T-helper 9 cell (primary cell): ENCODE measurements around the gene PRSS56.

Source experiments
- DNase-seq: peaks from one replicate; pipeline ENCODE4 v3.0.0-alpha.2; 2020

Gene PRSS56

DNA sequence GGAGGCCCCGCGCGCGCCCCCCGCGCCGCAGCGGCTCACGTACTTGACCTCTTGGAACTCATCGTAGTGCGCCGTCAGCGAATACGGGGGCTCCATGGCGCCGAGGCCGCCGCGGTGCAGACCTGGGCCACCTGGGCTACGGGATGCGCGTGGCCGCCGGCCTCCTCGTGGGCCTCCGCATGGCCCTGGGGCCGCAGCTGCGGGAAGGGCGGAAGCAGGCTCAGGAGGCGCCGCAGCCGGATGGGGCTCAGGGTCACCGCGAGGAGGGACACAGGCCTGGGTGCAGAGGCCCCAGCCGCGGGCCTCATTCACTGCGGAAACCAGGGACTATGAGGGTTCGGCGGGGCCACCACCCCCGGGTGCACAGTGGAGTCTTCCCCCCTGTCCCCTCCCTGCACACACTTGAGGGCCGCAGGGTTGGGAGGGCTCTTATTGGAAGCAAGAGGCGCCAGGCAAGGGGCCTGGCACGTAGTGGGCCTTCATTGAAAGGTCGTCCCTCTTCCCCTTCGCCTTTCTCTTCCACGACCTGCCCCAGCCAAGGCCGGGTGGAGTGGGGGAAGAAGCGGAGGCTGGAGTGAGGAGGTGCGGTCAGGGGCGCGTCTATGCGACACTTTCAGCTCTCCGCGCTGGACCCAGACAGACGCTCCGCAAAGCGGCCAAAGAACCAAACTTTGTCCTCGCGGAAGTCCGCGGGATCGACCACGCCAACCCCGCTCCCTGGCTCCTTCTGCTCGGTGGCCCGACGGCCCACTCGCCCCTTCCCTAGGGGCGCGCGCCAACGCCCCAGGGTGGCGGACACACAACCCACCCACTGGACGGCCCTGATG lies 33.4 kb upstream of the PRSS56 start:
- DNase-seq, result no peak

DNA sequence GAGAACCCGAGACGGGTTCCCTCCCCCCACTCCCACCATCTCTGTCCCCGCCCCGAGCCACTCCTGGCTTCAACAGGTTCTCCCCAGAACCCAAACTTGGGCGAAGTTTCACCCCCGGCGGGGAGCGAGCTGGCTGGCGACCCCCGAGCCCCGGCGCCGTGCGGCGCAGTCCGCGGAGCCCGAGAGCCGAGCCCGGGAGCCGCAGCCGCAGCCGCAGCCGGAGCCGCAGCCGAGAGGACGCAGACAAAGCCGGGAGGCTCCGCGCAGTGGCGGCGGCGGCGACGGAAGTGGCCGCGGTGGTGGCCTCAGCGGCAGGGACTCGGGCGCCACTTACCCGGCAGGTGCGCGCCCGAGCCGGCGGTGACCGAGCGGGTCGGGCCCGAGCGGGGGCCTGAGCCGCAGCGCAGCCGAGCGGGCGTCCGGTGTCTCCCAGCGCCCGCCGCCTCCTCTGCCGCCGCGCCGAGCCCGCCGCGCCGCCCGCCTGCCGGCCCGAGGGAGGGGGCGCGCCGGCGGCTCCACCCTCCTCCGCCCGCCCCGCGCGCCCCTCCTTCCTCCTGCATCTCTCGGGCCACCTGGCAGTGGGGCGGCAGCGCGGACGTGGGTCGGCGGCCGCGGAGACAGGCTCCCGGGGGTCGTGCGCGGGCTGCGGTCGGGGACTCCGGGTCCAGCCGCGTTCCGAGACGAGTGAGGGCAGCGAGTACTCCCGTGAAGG lies 32.6 kb upstream of the PRSS56 start, which contains the start of gene ECEL1:
Gene ECEL1, minus strand, starts transcription at position 450 of the 712 bp plus-strand sequence. CDS start 1,181 bp downstream, outside the sequence.
- DNase-seq, result no peak

DNA sequence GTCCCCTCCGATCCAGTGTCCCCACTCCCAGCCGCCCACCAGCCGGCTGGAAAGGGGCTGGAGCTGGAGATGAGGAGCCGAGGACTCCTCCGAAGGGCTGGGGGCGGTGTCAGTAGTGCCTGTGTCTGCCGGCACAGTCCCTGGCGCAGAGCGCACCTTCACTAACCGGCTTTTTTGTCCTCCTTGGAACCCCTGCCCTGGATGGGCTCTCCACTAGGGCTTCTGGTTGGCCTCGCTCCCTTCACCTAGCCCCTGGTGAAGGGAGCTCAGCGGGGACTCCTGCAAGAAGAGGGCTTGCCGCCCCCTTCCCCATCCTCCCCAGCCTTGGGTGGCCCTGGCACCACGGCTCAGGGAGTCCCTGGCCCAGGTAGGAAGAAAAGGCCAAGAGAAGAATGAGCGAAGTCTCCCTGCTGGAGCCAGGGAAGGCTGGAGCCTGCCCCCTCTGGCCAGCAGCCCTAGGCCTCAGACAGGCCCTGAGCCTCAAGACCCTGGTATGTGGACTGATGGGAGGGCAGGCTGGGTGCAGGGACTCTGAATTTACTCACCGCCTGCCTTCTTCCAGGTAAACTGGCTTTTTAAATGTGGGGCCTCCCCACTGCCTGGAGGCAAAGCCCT lies 32.0 kb upstream of the PRSS56 start:
- no peak for DNase-seq

DNA sequence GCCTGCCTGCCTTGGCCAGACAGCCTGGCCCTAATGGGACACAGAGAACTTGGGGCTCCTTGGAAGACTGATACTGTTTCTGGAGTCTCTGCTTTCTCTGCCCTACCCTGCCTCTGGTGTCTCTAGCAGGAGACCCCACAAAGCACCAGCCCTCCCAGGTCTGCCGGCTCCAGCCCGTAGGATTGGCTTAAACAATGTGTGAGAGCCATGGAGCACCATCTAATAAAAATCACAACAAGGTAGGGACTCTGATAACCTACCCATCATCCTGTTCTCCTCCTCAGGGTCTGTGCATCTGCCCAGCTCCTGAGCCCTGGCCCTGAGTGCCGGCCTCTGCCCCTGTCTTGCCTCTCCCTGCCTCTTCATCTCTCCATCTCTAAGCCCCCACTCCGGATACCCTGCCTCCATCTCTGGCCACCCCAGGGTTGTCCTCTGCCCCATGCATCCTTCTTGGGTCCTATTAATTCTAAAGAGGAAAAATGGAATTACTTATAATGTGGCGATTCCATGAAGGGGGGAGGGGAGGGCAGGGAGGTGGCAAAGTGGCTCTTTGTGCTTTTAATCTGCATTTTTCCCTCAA lies 31.4 kb upstream of the PRSS56 start:
- DNase-seq, result no peak

DNA sequence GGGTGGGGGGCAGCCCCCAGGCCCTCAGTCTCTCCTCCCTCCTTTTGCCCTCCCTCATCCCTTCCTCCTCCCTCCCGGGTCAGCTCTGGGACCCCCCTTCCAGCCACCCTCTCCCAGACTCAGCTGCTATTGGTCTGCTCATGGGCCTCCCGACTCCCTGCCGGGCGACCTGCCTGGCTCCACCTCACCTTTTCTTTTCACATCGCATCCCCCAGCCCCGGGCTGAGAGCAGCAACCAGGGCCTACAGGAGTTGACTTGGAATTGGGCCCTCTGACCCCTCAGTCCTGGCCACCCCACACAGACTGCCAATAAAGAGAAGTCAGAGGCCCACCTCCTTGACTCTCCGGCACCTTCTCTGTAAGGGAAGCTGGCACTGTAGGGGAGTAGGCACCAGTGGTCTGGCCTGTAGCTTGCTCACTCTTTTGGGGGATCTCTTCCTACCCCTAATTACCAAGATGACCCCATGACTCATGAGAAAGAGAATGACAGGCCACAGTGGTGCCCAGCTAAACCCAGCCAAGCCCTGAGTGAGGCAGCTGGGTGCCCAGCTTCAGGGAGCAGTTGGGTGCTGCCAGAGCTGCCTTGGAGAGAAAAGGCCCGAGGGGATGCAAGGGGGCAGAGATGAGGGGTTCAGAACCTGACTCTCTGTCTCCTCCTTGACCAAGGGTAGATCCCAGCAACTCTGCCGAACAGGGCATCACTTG lies 30.5 kb upstream of the PRSS56 start:
- DNase-seq, result no peak

DNA sequence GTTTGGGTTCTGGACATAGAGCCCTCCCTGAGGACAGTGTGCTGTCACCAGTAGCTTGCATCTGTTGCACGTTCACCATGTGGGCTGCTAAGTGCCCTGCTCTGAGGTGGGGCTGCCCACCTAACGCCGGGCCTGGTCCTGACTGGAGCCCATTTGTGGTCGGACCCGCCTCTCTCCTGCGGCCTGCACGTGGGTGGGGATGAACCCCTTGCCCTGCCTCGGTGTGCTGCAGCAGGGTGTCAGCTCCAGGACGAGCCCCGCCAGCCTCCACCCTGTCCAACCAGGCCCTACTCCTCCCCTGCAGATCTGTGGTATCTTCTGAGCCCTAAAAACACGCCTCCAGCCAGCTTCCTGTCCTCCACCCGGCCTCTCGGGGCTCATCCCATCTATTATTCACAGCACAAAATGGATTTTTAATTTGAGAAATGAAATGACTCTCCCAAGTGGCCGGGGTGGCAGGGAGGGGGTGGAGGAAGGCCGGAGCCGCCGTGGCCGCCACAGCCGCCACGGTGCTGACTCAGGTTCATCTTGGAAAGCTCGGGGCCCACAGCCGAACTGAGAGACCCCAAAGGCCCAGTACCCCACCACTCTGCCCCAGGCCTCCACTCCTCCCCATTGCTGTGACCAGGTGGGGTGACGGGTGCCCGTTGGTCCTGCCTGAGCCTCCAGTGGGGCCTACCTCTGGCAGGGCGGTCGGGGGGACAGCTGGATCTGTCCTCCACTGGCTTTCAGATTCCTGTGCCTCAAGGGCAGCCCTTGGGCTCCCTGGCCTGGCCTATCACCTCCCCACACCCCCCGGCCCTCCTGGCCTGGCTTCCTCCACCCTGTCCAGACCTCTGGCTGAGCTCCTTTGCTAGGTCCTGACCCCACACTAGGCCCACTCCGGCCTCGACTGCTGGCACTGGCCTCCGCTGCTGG lies 29.7 kb upstream of the PRSS56 start:
- no peak for DNase-seq

DNA sequence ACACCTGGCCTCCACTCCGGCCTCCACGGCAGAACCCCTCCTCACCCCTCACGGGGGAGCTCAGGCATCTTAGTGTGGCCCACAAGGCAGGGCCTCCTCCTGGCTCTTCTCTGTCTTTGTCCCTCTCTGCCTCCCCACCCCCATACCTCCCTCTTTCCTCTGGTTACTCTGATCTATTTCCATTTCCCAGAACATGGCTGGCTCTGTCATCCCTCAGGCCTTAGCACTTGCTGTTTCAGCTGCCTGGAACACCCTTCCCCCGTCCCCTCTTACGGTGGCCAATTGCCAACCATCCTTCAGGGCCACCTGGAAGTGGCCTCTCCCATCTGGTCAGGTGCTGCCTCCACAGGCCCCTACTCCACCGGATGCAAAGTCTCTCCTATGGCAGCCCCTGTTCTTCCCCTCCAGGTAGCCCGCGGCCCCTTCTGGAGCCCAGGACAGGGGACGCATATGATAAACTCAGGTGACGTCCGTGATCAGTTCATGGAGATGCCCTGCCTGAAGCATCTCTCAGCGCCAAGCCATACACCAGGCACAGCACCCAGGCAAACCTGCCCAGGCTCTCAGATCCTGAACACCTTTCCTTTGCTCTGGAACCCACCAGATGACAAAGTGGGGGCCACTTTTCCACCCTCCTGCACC lies 28.9 kb upstream of the PRSS56 start:
- no peak for DNase-seq

DNA sequence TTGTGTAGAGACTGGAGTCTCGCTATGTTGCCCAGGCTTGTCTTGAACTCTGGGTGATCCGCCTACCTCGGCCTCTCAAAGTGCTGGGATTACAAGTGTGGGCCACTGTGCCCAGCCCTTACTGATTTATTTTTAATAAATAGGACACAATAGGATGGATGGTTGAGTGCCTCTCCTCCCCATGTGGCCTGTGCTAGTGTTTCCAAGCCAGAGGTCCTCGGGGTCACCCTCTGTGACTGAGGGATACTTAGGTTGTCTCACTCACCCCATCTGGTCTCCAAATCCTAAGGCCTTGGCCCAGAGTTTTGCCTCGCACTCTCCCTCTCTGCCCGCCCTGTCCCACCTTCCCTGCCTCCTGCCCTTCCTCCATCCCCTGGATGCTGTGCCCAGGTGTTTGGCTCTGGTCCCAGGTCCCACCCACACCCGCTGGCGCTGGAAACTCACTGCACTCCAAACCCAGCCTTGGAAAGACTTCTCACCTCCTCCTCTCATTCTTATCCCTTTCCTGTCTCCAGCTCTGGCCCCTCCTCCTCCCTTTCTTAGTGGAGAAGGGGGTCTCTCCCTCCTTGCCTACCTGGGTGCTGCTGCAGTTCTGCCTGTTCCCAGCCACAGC lies 27.8 kb upstream of the PRSS56 start:
- DNase-seq, result no peak

DNA sequence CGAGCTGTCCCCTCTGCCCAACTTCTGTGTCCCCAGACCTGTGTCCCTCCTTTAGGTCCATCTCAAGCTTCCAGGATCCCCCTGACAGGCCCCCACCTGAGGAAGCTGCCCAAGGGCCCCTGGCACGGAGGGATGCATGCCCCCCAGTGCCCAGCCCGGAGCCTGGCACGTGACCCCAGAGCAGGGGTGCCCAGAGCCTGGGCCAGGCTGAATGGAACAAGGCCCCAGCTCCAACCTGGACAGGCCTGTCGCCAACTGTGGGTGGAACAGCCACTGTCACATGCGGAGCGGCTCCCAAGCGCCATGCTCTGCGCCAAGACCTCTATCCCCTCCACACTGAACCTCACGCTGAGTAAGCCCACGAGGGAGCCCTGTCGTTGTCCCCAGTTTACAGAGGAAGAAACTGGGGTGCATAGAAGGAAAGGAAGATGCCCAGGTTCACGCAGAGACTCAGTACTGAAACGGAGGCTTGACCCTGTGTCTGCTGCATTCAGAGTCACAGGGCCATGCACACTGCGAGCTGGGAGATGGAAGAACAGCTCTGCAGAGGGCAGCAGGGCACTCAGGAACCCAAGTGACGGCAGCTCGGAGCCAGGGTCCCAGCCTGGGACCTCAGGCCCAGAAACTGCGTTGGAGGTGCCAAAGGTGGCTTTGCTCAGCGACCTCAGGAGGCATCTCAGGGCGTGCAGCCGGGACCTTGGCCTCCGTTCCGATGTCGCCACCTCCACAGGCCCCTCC lies 27.1 kb upstream of the PRSS56 start:
- no peak for DNase-seq

DNA sequence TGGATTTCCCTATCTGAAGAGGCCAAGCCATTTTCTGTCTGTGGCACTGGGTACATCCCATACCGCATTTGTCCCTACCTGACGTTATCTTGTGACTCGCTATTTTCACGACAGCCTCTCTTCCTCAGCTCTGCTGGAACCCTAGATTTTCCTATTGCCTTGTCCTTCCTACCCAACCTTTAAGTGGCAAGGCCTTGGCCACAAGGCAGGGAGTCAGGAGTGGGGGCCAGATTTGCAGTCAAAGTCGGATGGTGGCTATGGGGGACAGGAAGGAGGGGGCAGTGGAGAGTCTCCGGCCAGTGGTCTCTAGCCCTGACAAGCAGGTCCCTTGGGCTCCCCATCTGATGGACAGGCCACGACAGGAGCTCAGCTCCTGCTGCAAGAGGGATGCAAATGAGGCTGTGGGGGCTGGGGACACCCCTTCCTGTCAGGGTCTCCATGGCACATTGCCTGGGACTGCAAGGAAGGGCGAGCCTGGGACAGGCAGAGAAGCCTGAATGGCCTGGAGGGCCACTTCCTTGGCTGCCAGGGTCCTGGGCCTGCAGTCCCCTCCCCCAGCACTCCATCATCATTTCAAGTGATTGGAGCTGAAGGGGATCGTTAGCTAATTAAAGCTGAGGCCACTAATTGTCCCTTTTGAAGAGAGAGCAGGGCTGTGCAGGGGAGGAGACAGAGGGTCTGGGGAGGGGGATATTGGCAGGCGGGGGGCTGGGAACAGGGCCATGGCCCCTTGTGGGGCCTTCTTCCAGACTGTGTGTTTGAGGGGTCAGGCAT lies 26.3 kb upstream of the PRSS56 start:
- no peak for DNase-seq

DNA sequence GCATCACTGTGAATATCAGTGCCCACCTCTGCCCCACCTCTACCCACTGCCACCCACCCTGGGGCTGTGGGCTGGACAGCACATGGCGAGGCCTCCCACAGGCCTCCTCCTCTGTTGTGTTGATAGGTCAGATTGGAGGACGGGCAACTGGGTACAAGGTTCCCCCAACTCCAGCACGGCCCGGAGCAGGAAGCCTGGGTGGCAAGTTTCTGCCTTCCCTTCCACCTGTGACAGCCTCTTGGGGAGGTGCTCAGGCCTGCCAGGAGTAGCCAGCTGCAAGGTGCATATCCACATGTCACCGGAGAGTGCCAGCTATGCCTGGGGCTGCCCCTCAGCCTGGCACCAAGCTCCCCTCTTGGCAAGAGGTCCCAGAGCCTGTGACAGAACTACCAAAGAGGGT lies 25.6 kb upstream of the PRSS56 start:
- no peak for DNase-seq

DNA sequence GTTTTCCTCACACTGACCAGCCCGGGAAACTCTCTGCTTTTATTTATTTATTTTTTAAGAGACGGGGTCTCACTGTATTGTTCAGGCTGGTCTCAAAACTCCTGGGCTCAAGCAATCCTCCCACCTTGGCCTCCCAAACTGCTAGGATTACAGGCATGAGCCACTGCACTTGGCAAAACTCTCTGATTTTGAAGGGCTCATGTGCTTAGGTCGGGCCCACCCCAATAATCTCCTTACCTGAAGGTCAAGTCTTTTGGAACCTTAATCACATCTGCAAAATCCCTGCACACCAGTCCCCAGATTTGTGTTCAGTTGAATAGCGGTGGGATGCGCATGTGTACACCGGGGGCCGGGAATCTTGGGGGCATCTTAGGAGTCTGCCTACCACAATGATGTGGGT lies 24.9 kb upstream of the PRSS56 start:
- DNase-seq, result no peak

DNA sequence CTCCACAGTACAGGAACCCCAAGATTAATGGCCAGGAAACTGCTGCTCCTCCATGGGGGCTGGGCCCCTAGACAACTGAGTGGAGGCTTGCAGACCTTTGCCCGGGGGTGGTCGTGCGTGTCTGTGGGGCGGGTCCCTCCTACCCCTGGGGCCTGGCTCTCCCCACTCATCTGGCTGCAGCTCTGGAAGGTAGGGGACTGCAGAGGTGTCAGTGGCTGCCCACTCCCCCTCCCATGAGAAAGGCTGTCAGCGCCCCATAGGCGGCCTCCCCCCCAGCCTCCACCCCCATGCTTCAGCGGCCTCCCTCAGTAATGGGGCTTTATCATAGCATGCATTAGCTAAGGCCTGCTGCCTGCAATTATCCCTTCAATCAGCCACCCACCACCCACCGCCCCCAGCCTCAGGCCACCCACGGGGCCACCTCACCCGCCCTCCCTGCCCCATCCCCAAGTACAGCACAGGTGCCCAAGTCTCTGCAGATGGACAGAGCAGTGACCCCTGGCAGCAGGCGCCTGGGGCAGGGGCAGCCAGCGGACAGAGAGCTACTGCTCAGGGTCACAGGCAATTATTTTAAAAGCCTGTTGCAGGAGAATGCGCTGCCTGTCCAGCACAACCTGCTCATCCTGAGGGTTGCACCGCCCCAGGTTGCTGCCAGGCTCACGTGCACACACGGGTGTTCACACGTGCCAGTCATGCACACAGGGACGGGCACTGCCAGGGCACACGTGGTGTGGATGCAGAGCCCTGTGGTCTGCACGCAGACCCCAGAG lies 23.5 kb upstream of the PRSS56 start:
- DNase-seq, result no peak

DNA sequence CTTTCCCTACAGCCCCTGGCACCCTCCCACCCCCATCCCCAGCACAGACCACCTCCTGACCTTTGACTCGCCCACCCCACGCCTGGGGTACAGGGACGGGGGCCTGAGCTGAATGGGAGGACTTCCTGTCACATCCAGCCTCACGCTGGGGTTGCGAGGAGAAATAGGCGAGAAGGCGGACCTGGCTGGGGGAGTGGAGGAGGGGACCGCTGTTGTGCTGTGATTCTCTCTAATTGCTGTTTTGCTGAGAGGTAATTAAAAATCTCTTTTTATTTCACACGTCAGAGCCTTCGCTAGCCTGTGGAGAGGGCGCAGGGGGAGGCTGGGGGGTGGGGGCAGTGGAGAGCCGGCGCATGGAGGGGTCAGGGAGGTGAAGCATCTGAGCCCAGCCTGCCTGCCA lies 22.8 kb upstream of the PRSS56 start:
- no peak for DNase-seq

DNA sequence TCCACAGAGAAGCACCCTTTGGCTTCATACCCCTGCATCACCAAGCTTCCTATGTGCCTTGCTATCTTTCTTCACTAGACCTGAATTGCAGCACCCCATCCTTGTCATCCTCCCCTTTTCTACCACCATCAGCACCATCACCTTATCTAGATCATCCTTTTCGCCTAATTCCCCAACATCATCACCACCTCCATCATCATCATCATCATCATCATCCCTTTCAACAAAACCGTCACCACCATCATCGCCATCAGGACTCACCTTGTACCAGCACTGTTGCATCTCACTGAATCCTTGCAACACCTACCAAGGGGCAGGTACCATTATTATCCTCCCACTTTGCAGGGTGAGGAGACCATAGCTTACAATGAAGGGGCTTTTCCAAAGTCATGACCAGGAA lies 21.7 kb upstream of the PRSS56 start:
- no peak for DNase-seq

DNA sequence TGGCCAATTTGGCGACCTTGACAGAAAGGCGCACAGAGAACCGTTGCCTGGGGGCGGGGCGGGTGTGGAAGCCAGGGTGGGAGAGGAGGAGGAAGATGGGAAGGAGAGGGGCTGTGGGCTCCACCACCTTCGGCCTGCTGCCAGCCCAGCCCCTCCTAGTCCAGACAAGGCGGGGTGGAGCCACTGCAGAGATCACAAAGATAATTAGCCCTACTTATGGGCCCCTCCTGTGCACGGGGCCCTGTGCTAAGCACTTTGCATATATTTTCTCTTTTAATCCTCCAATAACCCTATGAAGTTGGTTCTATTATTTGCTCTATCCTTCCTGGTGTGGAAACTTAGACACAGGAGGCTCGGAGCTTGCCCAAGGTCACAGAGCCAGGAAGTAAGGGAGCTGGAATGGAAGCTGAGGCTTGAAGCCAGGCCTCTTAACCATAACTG lies 18.8 kb upstream of the PRSS56 start:
- DNase-seq, result no peak

DNA sequence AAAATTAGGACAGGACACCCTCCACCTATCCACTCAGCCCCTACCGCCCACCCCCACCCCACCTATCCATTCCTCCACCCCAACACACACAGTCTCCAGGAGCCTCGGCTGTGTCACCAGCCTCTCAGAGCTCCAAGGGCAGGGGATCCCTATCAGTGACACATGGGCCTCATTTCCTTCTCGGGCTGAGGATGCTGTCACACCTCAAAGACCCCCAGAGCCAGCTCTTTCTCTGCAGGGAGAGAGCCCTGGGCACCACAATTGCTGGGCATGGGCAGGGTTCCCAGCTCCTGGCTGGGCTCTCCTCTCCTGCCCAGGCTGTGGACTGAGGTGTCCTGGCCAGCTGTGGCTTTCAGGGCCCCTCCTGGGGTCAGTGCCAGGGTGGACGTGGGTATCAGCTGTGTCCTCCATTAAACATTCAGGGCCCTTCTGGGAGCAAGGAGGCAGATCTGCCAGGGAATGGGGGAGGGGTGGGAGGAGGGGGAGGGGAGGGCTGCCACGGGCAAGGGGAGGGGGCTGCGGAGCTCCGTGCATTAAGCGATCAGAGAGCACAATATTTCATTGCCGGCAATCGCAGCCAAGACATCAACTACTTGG lies 18.3 kb upstream of the PRSS56 start:
- DNase-seq, result no peak

DNA sequence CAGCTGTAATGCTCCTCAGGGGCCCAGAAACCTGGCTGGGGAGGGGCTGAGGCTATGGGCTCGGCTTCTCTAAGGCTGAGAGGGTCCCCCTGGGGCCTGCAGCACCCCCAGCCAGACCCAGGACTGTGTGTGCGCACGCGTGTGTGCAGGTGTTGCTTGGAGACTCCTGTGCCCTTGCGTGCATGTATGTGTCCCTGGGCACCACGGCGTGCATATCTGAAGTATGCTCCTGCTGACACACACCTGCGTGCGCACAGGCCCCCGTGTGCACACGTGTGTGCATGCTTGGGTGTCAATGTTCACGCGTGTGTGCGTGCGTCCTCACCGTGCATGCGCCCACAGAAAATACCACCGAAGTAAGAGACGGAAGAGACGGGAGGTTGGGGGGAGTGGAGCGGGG lies 17.7 kb upstream of the PRSS56 start:
- no peak for DNase-seq
